GM12892 (cell line): ENCODE results near the gene C1orf35. TPM values are rescaled to one million over a fixed set of nuclear protein-coding genes. Genes with fewer than 3 reads are reported as not detected.
A peak's percentile ranks its signal among the peaks of the same experiment; 100 is the strongest.

Source experiments
- DNase-seq: peaks from one replicate; pipeline ENCODE4 v3.0.0; 2011; ENCODE audit not compliant: insufficient read length
- FAIRE-seq: peaks from 2 replicates; lab custom pipeline; 2011; peaks lifted over from hg19 to GRCh38; lab: Jason Lieb, UNC
- POLR2A ChIP-seq: IDR thresholded peaks from 2 replicates; pipeline ENCODE4 v1.6.1; 2011; ENCODE audit warnings: low read depth, low read length, control low read depth
- POLR2AphosphoS5 ChIP-seq: IDR thresholded peaks from 2 replicates; pipeline ENCODE4 v1.6.1; 2011; ENCODE audit warnings: low read depth, low read length, control low read depth
- TAF1 ChIP-seq: IDR thresholded peaks from 2 replicates; pipeline ENCODE4 v1.6.1; 2011; ENCODE audit warnings: low read depth, mild to moderate bottlenecking, control low read depth, low read length, borderline replicate concordance
- polyA plus RNA-seq: library from polyadenylated mRNA; unstranded; fragments of >200 nt; gene quantifications from one replicate; pipeline ENCODE4 v1.2.1, GENCODE V29; 2012; ENCODE audit warnings: missing spikeins, inconsistent platforms; ENCODE audit not compliant: missing spikeins

Gene C1orf35
- polyA plus RNA-seq: 8.8 TPM

DNA sequence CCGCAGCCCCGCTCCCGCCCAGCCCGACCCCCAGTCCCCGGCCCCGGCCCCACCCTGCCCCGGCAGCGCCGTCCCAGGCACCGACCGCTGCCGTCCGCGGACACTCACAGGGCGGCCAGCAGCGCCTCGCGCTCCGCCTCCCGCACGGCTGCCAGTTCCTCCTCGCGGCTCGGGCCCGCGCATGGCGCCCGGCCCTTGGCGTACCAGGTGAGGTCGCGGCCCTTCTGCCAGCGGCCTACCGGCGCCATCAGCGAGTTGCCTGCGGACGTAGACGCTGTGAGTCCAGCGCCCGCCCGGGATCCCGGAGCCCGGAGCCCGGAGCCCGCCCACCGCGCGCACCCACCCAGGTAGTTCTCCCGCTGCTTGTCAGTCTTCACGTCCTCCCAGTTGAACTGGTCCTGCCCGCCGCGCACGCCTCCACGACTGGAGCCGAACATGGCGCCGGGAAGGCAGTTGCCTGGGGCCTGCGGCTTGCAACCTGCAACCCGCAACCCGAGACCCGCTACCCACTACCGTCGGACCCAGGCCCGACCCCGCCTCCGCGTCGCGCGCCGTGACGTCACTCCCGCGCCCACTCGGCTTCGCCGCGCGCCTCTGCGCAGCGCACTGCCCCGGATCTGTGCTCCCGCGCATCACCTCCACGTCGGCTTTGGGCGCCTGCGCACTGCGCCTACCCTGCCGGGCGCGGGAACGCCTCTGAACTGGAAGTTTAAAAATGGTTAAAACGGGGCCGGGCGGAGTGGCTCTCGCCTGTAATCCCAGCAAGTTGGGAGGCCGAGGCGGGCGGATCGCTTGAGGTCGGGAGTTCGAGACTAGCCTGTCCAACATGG, at the start of gene C1orf35:
TSS of gene C1orf35 (minus strand) at position 535 of the 830 bp plus-strand sequence. CDS start at position 437, 98 bp downstream.
- TF ChIP-seq POLR2AphosphoS5: 0 out of 2 replicates have a peak, but pooled peaks have one; percentile 38
- no peak; the same call in 1 of the 2 replicates for TF ChIP-seq TAF1
- peak; percentile 60; the same call in 1 of the 2 replicates for TF ChIP-seq POLR2A
- peak; percentile 99 for DNase-seq
- FAIRE-seq: peak; percentile 99

DNA sequence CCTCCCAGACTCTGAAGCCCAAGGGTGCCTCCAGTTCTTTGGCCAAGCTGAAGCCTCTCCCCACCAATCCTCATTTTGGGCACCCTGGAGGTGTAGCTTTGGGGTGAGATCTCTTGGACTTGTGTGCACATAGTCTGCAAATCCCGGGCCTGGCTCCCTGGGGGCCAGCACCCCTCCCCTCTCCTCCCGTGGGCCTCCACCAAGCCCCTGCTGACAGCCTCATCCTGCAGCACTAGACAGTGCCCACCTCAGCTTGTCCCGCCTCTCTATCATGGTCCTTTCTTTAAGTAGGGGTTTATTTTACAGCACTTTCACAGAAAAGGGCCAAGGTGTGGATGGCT, 49.8 kb upstream of the C1orf35 start:
- FAIRE-seq (no peak), DNase-seq (no peak)
- TF ChIP-seq TAF1 (no peak), POLR2AphosphoS5 (no peak), POLR2A (no peak)

DNA sequence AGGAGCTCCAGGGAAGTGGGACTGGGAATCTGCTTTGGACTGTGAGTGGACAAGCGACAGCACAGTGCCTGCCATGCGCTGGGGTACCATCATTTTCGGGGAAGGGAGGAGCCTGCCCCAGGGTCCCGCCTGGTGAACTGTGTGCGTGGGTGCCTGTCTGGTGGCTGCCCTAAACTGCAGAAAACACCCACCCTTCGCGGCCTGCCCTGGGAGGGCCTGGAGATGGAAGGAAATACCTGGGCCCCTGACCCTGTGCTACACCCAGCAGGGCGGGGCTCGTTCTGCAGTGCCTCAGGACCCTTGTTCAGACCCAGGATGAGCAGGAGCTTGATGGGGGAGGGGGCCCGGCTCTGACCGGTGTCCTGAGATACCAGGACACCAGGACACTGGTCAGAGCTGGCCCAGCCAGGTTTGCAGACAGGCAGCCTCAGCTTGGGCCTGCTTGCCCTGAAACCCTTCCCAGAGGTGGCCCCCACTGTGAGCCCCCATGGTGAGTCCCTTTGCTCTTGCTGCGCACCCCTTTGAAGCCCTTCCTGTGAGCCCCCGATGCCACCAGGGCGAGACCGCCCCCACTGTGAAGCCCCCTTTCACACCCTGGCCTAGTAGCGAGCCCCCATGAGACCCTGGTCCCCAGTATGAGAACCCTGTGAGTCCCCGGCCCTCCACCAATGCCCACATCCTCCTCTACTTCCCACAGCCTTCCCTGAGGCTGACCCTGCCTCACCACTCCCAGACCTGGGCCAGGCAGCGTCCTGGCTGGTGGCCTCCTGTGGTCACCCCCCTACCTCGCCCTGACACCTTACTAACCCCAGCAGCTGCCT, 49.2 kb upstream of the C1orf35 start:
- FAIRE-seq (no peak), DNase-seq (no peak)
- no peak for TF ChIP-seq POLR2A
- TF ChIP-seq TAF1: no peak
- TF ChIP-seq POLR2AphosphoS5: no peak

GRCh38 chr1:228151180-228151925, 48.2 kb upstream of the C1orf35 start:
- FAIRE-seq (no peak), DNase-seq (no peak)
- TF ChIP-seq TAF1: no peak
- no peak for TF ChIP-seq POLR2AphosphoS5
- TF ChIP-seq POLR2A: no peak

GRCh38 chr1:228150461-228151179, 47.5 kb upstream of the C1orf35 start:
- DNase-seq: no peak
- no peak for FAIRE-seq
- TF ChIP-seq POLR2AphosphoS5: no peak
- TF ChIP-seq POLR2A: no peak
- TF ChIP-seq TAF1: no peak

DNA sequence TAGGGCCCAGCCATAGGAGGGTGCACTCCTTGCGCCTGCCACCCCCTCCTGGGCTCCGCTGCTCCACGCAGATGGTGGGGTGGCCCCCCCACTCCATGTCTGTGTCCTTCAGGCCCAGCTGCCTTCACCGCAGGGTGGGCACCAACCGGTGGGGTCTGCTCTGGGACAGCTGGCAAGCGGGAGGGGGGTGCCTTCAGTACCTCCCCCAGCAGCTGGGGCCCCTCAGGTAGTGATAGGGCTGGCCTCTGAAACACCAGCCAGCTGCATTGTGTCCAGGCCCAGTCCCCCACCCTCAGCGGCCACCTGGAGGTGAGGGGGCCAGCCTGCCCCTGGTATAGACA, 47.0 kb upstream of the C1orf35 start:
- no peak for DNase-seq
- no peak for FAIRE-seq
- TF ChIP-seq POLR2A (no peak), TAF1 (no peak), POLR2AphosphoS5 (no peak; the same call in 1 of the 2 replicates)

GRCh38 chr1:228149406-228150119, 46.4 kb upstream of the C1orf35 start, which contains the start of gene GJC2:
Gene GJC2 (plus strand): TSS chr1:228149930. CDS start chr1:228157759, 7,829 bp downstream.
- FAIRE-seq (no peak), DNase-seq (no peak)
- TF ChIP-seq POLR2A (no peak; the same call in 1 of the 2 replicates), POLR2AphosphoS5 (no peak), TAF1 (no peak)

- FAIRE-seq (no peak), DNase-seq (no peak)
- TF ChIP-seq TAF1: no peak
- no peak for TF ChIP-seq POLR2A
- TF ChIP-seq POLR2AphosphoS5: no peak
Observed at GRCh38 chr1:228148935-228149405, 45.8 kb upstream of the C1orf35 start.

DNA sequence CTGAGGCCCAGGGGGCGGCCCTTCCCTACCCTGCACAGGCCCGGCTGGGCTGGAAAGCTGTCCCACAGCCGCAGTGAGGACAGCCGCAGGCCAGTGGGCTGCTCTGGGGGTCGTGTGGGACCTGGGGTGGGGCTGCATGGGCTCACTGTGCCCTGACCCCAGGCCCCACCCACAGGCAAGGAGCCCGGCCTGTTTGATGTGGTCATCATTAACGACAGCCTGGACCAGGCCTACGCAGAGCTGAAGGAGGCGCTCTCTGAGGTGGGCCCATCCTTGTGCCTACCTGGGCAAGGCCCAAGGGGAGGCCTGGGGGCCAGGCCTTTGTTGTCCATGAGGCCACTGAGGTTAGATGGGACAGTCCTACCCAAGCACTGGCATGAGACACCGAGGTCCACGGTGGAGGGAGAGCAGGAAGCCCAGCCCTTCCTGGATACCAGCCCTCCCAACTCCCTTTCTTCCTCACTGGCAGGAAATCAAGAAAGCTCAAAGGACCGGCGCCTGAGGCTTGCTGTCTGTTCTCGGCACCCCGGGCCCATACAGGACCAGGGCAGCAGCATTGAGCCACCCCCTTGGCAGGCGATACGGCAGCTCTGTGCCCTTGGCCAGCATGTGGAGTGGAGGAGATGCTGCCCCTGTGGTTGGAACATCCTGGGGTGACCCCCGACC, 45.2 kb upstream of the C1orf35 start:
- DNase-seq (no peak), FAIRE-seq (no peak)
- no peak for TF ChIP-seq POLR2AphosphoS5
- no peak for TF ChIP-seq POLR2A
- TF ChIP-seq TAF1: no peak
